ENCODE measurements around the gene COX7B.

Gene COX7B

GRCh38 chrX:77893713-77894112, 5.6 kb upstream of the COX7B start:
- TF ChIP-seq GABPA (IDR thresholded peaks at IDR 0.05; ENCODE audit: low read depth) (no peak), CTCF (IDR thresholded peaks at IDR 0.05; ENCODE audit: insufficient read depth, low read length) (no peak), SPI1 (IDR thresholded peaks at IDR 0.05; ENCODE audit: borderline replicate concordance, low read depth) (no peak), POLR2AphosphoS5 (IDR thresholded peaks at IDR 0.05; ENCODE audit: low read depth) (no peak), REST (IDR thresholded peaks at IDR 0.05; ENCODE audit: insufficient replicate concordance, low read depth) (no peak)
- Histone ChIP-seq H3K4me3 (replicated peaks; ENCODE audit: insufficient read depth, low read length) (peak overlapping the region; percentile 73), H3K27me3 (ENCODE audit: insufficient read depth, poor library complexity, severe bottlenecking) (no peaks in the 10 kb centered on the region), H3K27ac (replicated peaks) (no peak overlapping the region)
- DNase-seq (ENCODE audit: low read depth in 1 of 2, low spot score in 1 of 2): no peak

- DNase-seq (ENCODE audit: low read depth in 1 of 2, low spot score in 1 of 2): peak; percentile 84 to 95
- H3K27me3 ChIP-seq (ENCODE audit: insufficient read depth, poor library complexity, severe bottlenecking): no peaks in the 10 kb centered on the region
- no peak for TF ChIP-seq GABPA (IDR thresholded peaks at IDR 0.05; ENCODE audit: low read depth)
- TF ChIP-seq POLR2AphosphoS5 (IDR thresholded peaks at IDR 0.05; ENCODE audit: low read depth): peak; percentile 61; the same call in 1 of the 2 replicates
- H3K27ac ChIP-seq (replicated peaks): peak within 1 kb of the TSS; percentile 89
- peak within 1 kb of the TSS; percentile 73 for H3K4me3 ChIP-seq (replicated peaks; ENCODE audit: insufficient read depth, low read length)
These were observed 4.1 kb upstream of the COX7B start, which contains the start of gene MAGT1 for GRCh38 chrX:77894921-77895886. Gene MAGT1 (minus strand): TSS chrX:77895435. CDS start chrX:77895410, 25 bp downstream.

GRCh38 chrX:77900688-77901087, 1.4 kb downstream of the COX7B start:
- Histone ChIP-seq H3K4me3 (replicated peaks; ENCODE audit: insufficient read depth, low read length) (peak overlapping the region; percentile 60), H3K27ac (replicated peaks) (peak overlapping the region; percentile 78), H3K27me3 (ENCODE audit: insufficient read depth, poor library complexity, severe bottlenecking) (no peaks in the 10 kb centered on the region)
- no peak for TF ChIP-seq REST (IDR thresholded peaks at IDR 0.05; ENCODE audit: insufficient replicate concordance, low read depth)
- TF ChIP-seq SPI1 (IDR thresholded peaks at IDR 0.05; ENCODE audit: borderline replicate concordance, low read depth): no peak
- TF ChIP-seq POLR2AphosphoS5 (IDR thresholded peaks at IDR 0.05; ENCODE audit: low read depth): no peak
- TF ChIP-seq GABPA (IDR thresholded peaks at IDR 0.05; ENCODE audit: low read depth): no peak
- DNase-seq (ENCODE audit: low read depth in 1 of 2, low spot score in 1 of 2): peak; percentile 18 to 56

GRCh38 chrX:77901506-77901905, 2.2 kb downstream of the COX7B start:
- TF ChIP-seq SPI1 (IDR thresholded peaks at IDR 0.05; ENCODE audit: borderline replicate concordance, low read depth): no peak
- no peak for TF ChIP-seq GABPA (IDR thresholded peaks at IDR 0.05; ENCODE audit: low read depth)
- no peak for TF ChIP-seq REST (IDR thresholded peaks at IDR 0.05; ENCODE audit: insufficient replicate concordance, low read depth)
- no peak for TF ChIP-seq CTCF (IDR thresholded peaks at IDR 0.05; ENCODE audit: insufficient read depth, low read length)
- TF ChIP-seq POLR2AphosphoS5 (IDR thresholded peaks at IDR 0.05; ENCODE audit: low read depth): no peak
- Histone ChIP-seq H3K27ac (replicated peaks) (no peak overlapping the region; the same call in 1 of the 2 replicates), H3K4me3 (replicated peaks; ENCODE audit: insufficient read depth, low read length) (no peak overlapping the region), H3K27me3 (ENCODE audit: insufficient read depth, poor library complexity, severe bottlenecking) (no peaks in the 10 kb centered on the region)
- no peak for DNase-seq (ENCODE audit: low read depth in 1 of 2, low spot score in 1 of 2)
